Prostate gland (tissue), 2 donors: ENCODE measurements around the gene KDM4C. TPM values are rescaled to one million over a fixed set of nuclear protein-coding genes. Genes with fewer than 3 reads are reported as not detected.

Source experiments
- DNase-seq: peaks from one replicate; pipeline ENCODE4 v3.0.0-alpha.2; 2019; ENCODE audit warnings: low spot score
- H3K27ac ChIP-seq, 2 donors: fragments of 200-600 bp; sonication (generic); 2 replicates each; pipeline ENCODE4 v1.5.1; 2017 to 2019
- H3K27me3 ChIP-seq: fragments of 200-600 bp; sonication (generic); replicated peaks from 2 replicates; pipeline ENCODE4 v1.5.1; 2019; ENCODE audit not compliant: insufficient read depth
- H3K36me3 ChIP-seq, 2 donors: fragments of 200-600 bp; sonication (generic); 1 replicate in 1 of 2; 2 replicates in 1 of 2; pipeline versions ENCODE4 v1.5.1 to v1.8.1; 2017 to 2019
- H3K4me1 ChIP-seq: fragments of 200-600 bp; sonication (generic); replicated peaks from 2 replicates; pipeline ENCODE4 v1.5.1; 2019
- H3K4me3 ChIP-seq, 2 donors: fragments of 200-600 bp; sonication (generic); 2 replicates each; pipeline ENCODE4 v1.5.1; 2017 to 2019
- H3K9me3 ChIP-seq: fragments of 200-600 bp; sonication (generic); 2 replicates; pipeline ENCODE4 v1.5.1; 2017
- POLR2A ChIP-seq: fragments of 450-650 bp; IDR thresholded peaks from one replicate; pipeline ENCODE4 v1.6.1; 2016; ENCODE audit warnings: antibody characterized with exemption, mild to moderate bottlenecking
- POLR2AphosphoS5 ChIP-seq: sonication (generic); formaldehyde crosslinking; IDR thresholded peaks from one replicate; pipeline ENCODE4 v1.6.1; 2017; ENCODE audit warnings: antibody characterized with exemption
- WGBS: methylation state at CpG from one replicate; pipeline ENCODE4 v1.1.5; 2018; 5-methylcytosine and 5-hydroxymethylcytosine counted together
- intact Hi-C: fragments of 100-400 bp; cut with DNase I; formaldehyde crosslinking; loops from one replicate; pipeline ENCODE4 v1.14.2; 2022
- small RNA-seq, 2 donors: library from RNA; depleted of rRNA; stranded (forward); fragments of <200 nt; gene quantifications; one replicate each; pipeline ENCODE3, GENCODE V24; 2016
- total RNA-seq, 2 donors: library from RNA; depleted of rRNA; stranded (reverse); fragments of >200 nt; gene quantifications; one replicate each; pipeline ENCODE4 v1.1.0, GENCODE V29; 2016
- TF ChIP-seq, protein P1 (sequence below), 4 experiments: fragments of 200-600 bp in 2 of 4; fragments of 450-650 bp in 2 of 4; sonication (generic) in 2 of 4; IDR thresholded peaks; 1 replicate in 3 of 4; 2 replicates in 1 of 4; pipeline ENCODE4 v1.5.1; 2016 to 2019; ENCODE audit warnings: antibody characterized with exemption in 4 of 4, mild to moderate bottlenecking in 2 of 4, moderate library complexity in 2 of 4

The KDM4C gene
- total RNA-seq, 2 donors from 2014 or later: 18.1 to 27.7 TPM

DNA sequence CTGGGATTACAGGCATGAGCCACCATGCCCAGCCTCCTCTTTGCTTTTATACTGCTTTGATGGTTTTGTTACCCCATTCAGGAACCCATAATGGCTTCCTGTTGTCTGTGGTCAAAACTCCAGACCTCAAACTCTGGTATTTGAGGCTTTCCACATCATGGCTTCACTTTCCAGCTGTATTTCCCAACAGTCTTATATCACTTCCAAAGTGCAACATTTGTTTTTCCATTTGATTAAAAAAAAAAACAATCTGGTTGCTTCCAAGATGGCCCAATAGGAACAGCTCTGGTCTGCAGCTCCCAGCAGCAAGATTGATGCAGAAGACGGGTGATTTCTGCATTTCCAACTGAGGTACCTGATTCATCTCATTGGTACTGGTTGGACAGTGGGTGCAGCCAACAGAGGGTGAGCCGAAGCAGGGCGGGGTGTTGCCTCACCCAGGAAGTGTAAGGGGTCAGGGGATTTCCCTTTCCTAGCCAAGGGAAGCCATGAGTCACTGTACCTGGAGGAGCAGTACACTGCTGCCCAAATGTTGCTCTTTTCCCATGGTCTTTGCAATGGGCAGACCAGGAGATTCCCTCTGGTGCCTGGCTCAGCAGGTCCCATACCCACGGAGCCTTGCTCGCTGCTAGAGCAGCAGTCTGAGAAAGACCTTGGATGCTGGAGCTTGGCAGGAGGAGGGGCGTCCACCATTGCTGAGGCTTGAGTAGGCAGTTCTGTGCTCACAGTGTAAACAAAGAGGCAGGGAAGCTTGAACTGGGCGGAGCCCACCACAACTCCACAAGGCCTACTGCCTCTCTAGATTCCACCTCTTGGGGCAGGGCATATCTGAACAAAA lies 458.4 kb downstream of the KDM4C start:
- Histone ChIP-seq H3K4me3 (no peak overlapping the region), H3K27me3 (no peaks in the 10 kb centered on the region), H3K9me3 (no peaks in the 10 kb centered on the region), H3K27ac (no peak overlapping the region), H3K36me3 (no peaks in the 10 kb centered on the region), H3K4me1 (peaks cover 5% of the 10 kb centered on the region)
- WGBS: 60% methylated on average over 7 of the region's 7 CpGs
- intact Hi-C loops: no loop called here
- TF ChIP-seq, protein P1, sequence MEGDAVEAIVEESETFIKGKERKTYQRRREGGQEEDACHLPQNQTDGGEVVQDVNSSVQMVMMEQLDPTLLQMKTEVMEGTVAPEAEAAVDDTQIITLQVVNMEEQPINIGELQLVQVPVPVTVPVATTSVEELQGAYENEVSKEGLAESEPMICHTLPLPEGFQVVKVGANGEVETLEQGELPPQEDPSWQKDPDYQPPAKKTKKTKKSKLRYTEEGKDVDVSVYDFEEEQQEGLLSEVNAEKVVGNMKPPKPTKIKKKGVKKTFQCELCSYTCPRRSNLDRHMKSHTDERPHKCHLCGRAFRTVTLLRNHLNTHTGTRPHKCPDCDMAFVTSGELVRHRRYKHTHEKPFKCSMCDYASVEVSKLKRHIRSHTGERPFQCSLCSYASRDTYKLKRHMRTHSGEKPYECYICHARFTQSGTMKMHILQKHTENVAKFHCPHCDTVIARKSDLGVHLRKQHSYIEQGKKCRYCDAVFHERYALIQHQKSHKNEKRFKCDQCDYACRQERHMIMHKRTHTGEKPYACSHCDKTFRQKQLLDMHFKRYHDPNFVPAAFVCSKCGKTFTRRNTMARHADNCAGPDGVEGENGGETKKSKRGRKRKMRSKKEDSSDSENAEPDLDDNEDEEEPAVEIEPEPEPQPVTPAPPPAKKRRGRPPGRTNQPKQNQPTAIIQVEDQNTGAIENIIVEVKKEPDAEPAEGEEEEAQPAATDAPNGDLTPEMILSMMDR (IDR thresholded peaks at IDR 0.05): no peak
- TF ChIP-seq POLR2AphosphoS5: no peak
- no peak for TF ChIP-seq POLR2A
- no peak for DNase-seq

DNA sequence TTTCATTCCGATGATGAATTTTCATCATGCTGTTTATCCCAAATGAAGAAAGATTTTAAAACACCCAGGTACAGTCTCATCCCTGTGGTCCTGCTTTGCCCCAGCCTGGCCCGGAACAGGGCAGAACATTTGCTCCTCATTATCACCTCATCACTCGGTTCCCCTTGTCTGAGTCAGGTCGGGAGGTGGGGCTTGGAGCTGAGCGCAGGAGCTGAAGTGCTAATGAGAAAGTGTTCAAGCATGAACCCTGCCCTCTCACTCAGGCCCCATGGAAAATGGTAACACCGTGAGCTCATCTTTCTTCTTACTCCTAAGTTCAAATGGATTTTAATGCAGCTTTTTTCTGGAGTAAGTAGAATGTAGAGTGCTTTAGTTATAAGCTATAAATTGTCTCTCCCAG lies 466.2 kb downstream of the KDM4C start:
- 43% methylated on average over 6 of the region's 6 CpGs for WGBS

More for the DNA sequence above, 466.2 kb downstream of the KDM4C start:
- no peaks in the 10 kb centered on the region for H3K36me3 ChIP-seq
- intact Hi-C loops: no loop called here
- H3K27ac ChIP-seq: no peak overlapping the region
- no peaks in the 10 kb centered on the region for H3K27me3 ChIP-seq
- TF ChIP-seq POLR2AphosphoS5 (no peak), POLR2A (no peak)
- TF ChIP-seq, protein P1 (IDR thresholded peaks at IDR 0.05): no peak
- no peaks in the 10 kb centered on the region for H3K4me1 ChIP-seq
- H3K9me3 ChIP-seq: no peaks in the 10 kb centered on the region
- H3K4me3 ChIP-seq: no peak overlapping the region
- DNase-seq: no peak

Small RNA genes within 50 kb of the gene (small RNA-seq; reads per million reads assigned to genes)
- 0 reads per million in 2 donors for gene SNRPEP2

Other genes starting within 250 kb of the KDM4C start
- gene GLDC, start 112.2 kb upstream of the KDM4C start, total RNA-seq: 1 to 10 TPM; 2.7 to 4.0 TPM